ENCODE data around the gene PCDHGC3.

Gene PCDHGC3

DNA sequence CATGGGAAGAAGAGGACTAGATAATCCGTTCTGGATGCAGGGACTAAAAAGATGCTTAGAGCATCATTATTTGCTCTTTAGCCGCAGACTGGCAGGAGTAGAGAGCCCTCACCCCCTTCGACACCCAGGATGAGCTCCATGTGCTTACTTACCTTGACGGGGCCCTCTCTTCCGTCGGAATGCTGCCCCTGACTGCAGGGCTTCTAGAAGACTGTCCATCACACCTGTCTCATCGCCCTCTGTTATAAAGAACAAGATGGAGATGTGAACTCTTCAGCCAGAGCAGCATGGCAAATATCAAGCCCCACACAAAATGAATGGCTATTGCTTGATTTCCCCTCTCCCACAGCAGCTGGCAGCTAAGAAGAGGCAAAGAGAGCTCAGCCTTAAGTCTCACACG is 48.2 kb downstream of the PCDHGC3 start:
- DNase-seq (ENCODE audit: low read depth in 2 of 2): no peak

DNA sequence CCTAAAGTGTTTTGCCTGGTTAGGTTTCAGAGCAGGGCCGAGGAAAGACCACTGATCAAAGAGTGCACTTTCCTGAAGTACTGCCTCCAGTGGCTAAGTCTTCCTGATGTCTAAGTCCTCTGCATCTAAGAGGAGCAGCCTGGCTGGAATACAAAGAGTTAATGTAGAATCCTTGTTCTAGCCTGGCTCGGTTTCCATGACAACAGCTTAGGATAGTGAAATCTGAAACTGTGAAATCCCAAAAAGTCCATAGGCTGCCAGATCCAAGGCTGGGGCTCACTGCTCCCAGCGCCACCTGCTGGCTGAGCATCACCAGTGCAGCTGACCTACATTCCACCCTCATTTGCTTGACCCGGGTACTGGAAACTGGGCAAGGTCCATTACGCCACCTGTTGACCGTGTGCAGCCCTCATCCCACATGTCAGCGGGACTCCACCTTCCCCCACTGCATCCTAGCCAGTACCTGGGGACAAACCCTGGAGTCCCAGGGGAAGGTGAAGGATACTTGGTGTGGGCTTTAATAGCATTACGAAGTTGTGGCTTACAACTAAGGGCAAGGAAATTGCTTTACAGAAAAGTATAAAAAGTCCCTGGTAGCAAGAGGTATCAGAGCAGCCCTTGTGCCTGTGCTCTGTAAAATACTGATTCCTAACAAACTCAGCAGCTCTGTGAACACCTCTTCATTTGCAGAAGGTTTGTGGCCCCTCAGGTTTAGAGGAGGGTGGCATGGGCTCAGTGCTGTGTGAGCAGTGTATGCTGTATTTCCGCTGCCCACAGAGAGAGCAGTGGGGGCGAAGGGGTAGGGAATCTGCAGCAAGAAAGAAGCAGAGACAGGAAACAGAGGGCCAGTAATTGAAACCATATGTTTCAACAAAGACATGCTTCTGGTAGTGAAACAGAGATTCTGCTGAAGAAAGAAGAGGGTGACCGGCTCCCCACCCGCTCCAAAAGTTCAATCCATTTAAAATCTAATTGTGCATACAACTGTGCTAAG is 49.1 kb downstream of the PCDHGC3 start:
- DNase-seq (ENCODE audit: low read depth in 2 of 2): no peak

DNA sequence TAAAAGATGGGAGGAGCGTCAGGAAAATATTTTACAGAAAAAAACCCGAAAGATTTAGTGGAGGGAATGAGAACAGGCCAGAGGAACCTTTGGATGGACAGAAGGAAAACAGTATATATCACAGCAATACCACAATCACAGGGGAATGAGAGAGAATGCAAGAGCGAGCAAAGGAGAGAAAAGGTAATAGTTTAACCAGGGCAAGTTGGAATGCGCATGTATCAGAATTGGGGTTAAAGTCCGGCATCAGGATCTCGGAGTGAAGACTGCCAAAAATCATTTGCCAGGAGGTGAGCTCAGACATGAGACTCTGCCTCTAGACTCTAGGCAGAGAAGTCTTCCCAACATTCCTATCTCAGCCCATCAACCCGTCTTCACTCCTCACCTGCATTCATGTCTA is 49.9 kb downstream of the PCDHGC3 start:
- no peak for DNase-seq (ENCODE audit: low read depth in 2 of 2)

DNA sequence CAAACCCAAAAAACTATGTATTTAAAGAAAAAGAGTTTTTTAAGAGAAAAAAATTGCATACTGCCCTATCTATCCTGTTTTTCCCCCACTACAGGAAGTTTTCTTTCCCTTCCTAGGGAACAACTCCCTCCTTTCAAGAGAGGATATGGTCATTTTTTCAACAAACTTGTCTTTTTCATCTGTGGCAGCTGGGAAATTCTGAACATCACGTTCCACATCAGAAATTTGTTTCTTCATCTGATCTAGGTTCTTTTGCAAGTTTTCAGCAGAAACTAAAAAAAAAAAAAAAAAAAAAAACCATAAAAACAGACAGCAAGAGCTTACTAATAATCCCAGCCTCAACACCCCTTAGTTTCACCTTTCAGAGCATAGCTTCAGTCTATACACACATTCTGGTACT is 51.7 kb downstream of the PCDHGC3 start:
- DNase-seq (ENCODE audit: low read depth in 2 of 2): no peak

Data from stimulated activated CD8-positive, alpha-beta memory T cell treated with anti-CD3 and anti-CD28 coated beads, Interleukin-15, amount 100 ng/mL, for 48 hours (primary cell).